Skeletal muscle satellite cell (primary cell): ENCODE measurements around the gene SAP30L. TPM values are rescaled to one million over a fixed set of nuclear protein-coding genes. Genes with fewer than 3 reads are reported as not detected.

Experiments
- H3K27me3 ChIP-seq: 2 replicates; pipeline ENCODE4 v1.7.0; 2013; ENCODE audit warnings: low read length; ENCODE audit not compliant: control insufficient read depth, insufficient read depth
- H3K36me3 ChIP-seq: 2 replicates; pipeline ENCODE4 v1.7.0; 2013; ENCODE audit warnings: mild to moderate bottlenecking, control low read depth, low read length; ENCODE audit not compliant: insufficient read depth
- H3K4me1 ChIP-seq: 2 replicates; pipeline ENCODE4 v1.7.0; 2013; ENCODE audit warnings: low read length; ENCODE audit not compliant: control insufficient read depth, insufficient read depth
- H3K4me2 ChIP-seq: 2 replicates; pipeline ENCODE4 v1.7.0; 2013; ENCODE audit warnings: mild to moderate bottlenecking, low read length
- H3K4me3 ChIP-seq: 2 replicates; pipeline ENCODE4 v1.7.0; 2013; ENCODE audit warnings: low read length
- H3K9ac ChIP-seq: 2 replicates; pipeline ENCODE4 v1.7.0; 2013; ENCODE audit warnings: mild to moderate bottlenecking, low read depth, low read length, moderate library complexity
- H3K9me3 ChIP-seq: replicated peaks from 2 replicates; pipeline ENCODE4 v1.7.0; 2013; ENCODE audit warnings: mild to moderate bottlenecking, control low read depth, low read length
- total RNA-seq: library from RNA; depleted of rRNA; stranded (reverse); fragments of >200 nt; gene quantifications from 2 replicates; pipeline ENCODE4 v1.2.3, GENCODE V29; 2012; rRNA removed

Gene SAP30L
- total RNA-seq, result 4.6 and 8.5 TPM in 2 replicates

GRCh38 chr5:154445422-154446194, at the start of gene SAP30L:
Gene SAP30L, plus strand, starts transcription at chr5:154445997. Its CDS starts 608 bp downstream, at chr5:154446605.
- Histone ChIP-seq H3K9me3 (no peaks in the 10 kb centered on the region), H3K36me3 (peaks cover 23% of the 10 kb centered on the region), H3K4me3 (peak within 1 kb of the TSS; percentile 89), H3K9ac (peak within 1 kb of the TSS; percentile 82), H3K4me2 (peak within 1 kb of the TSS; percentile 98), H3K4me1 (peaks cover 17% of the 10 kb centered on the region), H3K27me3 (no peaks in the 10 kb centered on the region)

GRCh38 chr5:154396128-154396527, 49.7 kb upstream of the SAP30L start:
- Histone ChIP-seq H3K9ac (no peak overlapping the region), H3K4me2 (no peak overlapping the region), H3K36me3 (peaks cover 48% of the 10 kb centered on the region), H3K4me3 (no peak overlapping the region), H3K9me3 (no peaks in the 10 kb centered on the region), H3K27me3 (no peaks in the 10 kb centered on the region), H3K4me1 (no peaks in the 10 kb centered on the region)

GRCh38 chr5:154397652-154398406, 48.0 kb upstream of the SAP30L start:
- no peaks in the 10 kb centered on the region for H3K9me3 ChIP-seq
- H3K27me3 ChIP-seq, result no peaks in the 10 kb centered on the region
- H3K9ac ChIP-seq, result no peak overlapping the region
- peaks cover 34% of the 10 kb centered on the region for H3K36me3 ChIP-seq
- H3K4me2 ChIP-seq, result no peak overlapping the region
- H3K4me3 ChIP-seq, result no peak overlapping the region
- H3K4me1 ChIP-seq, result no peaks in the 10 kb centered on the region

- no peak overlapping the region for H3K4me3 ChIP-seq
- no peak overlapping the region for H3K9ac ChIP-seq
- no peaks in the 10 kb centered on the region for H3K27me3 ChIP-seq
- peaks cover 4% of the 10 kb centered on the region for H3K4me1 ChIP-seq
- H3K36me3 ChIP-seq, result peaks cover 16% of the 10 kb centered on the region
- H3K4me2 ChIP-seq, result no peak overlapping the region
- no peaks in the 10 kb centered on the region for H3K9me3 ChIP-seq
These were observed 45.1 kb upstream of the SAP30L start for GRCh38 chr5:154400678-154401077.

GRCh38 chr5:154401355-154401754, 44.4 kb upstream of the SAP30L start:
- H3K27me3 ChIP-seq, result no peaks in the 10 kb centered on the region
- no peak overlapping the region for H3K4me3 ChIP-seq
- peaks cover 14% of the 10 kb centered on the region for H3K36me3 ChIP-seq
- H3K9ac ChIP-seq, result no peak overlapping the region
- H3K4me1 ChIP-seq, result peaks cover 4% of the 10 kb centered on the region
- no peaks in the 10 kb centered on the region for H3K9me3 ChIP-seq
- no peak overlapping the region for H3K4me2 ChIP-seq

- no peak overlapping the region for H3K4me2 ChIP-seq
- H3K9ac ChIP-seq, result no peak overlapping the region
These were observed 43.9 kb upstream of the SAP30L start for GRCh38 chr5:154401931-154402330.

GRCh38 chr5:154402611-154403010, 43.2 kb upstream of the SAP30L start:
- Histone ChIP-seq H3K9ac (no peak overlapping the region), H3K4me1 (peaks cover 4% of the 10 kb centered on the region), H3K27me3 (no peaks in the 10 kb centered on the region), H3K36me3 (peaks cover 13% of the 10 kb centered on the region), H3K4me3 (no peak overlapping the region), H3K4me2 (no peak overlapping the region), H3K9me3 (no peaks in the 10 kb centered on the region)

More at GRCh38 chr5:154401931-154402330, 43.9 kb upstream of the SAP30L start:
- Histone ChIP-seq H3K9me3 (no peaks in the 10 kb centered on the region), H3K36me3 (peaks cover 14% of the 10 kb centered on the region), H3K4me1 (peaks cover 4% of the 10 kb centered on the region), H3K4me3 (no peak overlapping the region), H3K27me3 (no peaks in the 10 kb centered on the region)

GRCh38 chr5:154403234-154403633, 42.6 kb upstream of the SAP30L start:
- peaks cover 4% of the 10 kb centered on the region for H3K4me1 ChIP-seq
- H3K4me3 ChIP-seq, result no peak overlapping the region
- no peaks in the 10 kb centered on the region for H3K9me3 ChIP-seq
- no peak overlapping the region for H3K9ac ChIP-seq
- peaks cover 16% of the 10 kb centered on the region for H3K36me3 ChIP-seq
- H3K27me3 ChIP-seq, result no peaks in the 10 kb centered on the region
- H3K4me2 ChIP-seq, result no peak overlapping the region

- H3K4me3 ChIP-seq, result no peak overlapping the region
- H3K4me2 ChIP-seq, result no peak overlapping the region
- no peaks in the 10 kb centered on the region for H3K27me3 ChIP-seq
- peaks cover 16% of the 10 kb centered on the region for H3K36me3 ChIP-seq
- H3K9ac ChIP-seq, result no peak overlapping the region
- peaks cover 4% of the 10 kb centered on the region for H3K4me1 ChIP-seq
- no peaks in the 10 kb centered on the region for H3K9me3 ChIP-seq
These were observed 41.9 kb upstream of the SAP30L start for GRCh38 chr5:154403776-154404387.

- H3K4me2 ChIP-seq, result peak overlapping the region; percentile 86
- peak overlapping the region; percentile 60 for H3K9ac ChIP-seq
- no peaks in the 10 kb centered on the region for H3K9me3 ChIP-seq
- no peaks in the 10 kb centered on the region for H3K27me3 ChIP-seq
- peaks cover 4% of the 10 kb centered on the region for H3K4me1 ChIP-seq
- H3K36me3 ChIP-seq, result peaks cover 17% of the 10 kb centered on the region
- H3K4me3 ChIP-seq, result peak overlapping the region; percentile 63
These were observed 40.6 kb upstream of the SAP30L start for GRCh38 chr5:154405078-154405792.

GRCh38 chr5:154406231-154406630, 39.6 kb upstream of the SAP30L start:
- Histone ChIP-seq H3K36me3 (peaks cover 27% of the 10 kb centered on the region), H3K4me1 (peaks cover 4% of the 10 kb centered on the region), H3K9me3 (no peaks in the 10 kb centered on the region), H3K4me2 (no peak overlapping the region), H3K9ac (no peak overlapping the region), H3K27me3 (no peaks in the 10 kb centered on the region), H3K4me3 (no peak overlapping the region)
